K562 (cell line): Measurements from ENCODE around the gene PICK1. TPM values are rescaled to one million over a fixed set of nuclear protein-coding genes. Genes with fewer than 3 reads are reported as not detected.
A peak's percentile ranks its signal among the peaks of the same experiment; 100 is the strongest.

ENCODE experiments used
- ATAC-seq: fragments of 200-7000 bp; cut with Tn5 transposase; 3 replicates; pipeline ENCODE4 v1.9.1; 2020; ENCODE audit warnings: moderate library complexity
- BruUV-seq: library from RNA; stranded (reverse); fragments of 400-500 nt; replicated peaks from 2 replicates; lab custom pipeline; 2021; lab: Mats Ljungman, UMichigan
- CTCF ChIA-PET: fragments of 300-600 bp; formaldehyde crosslinking; extraction: SDS; loops from one replicate; lab custom pipeline; 2021; ENCODE audit warnings: low intra/inter-chr PET ratio; lab: Yijun Ruan, JAX
- POLR2A ChIA-PET: fragments of 300-600, 350-650 bp; sonication (Branson Sonifier 250); formaldehyde crosslinking; extraction: SDS; loops from one replicate; lab custom pipeline; 2021; ENCODE audit warnings: antibody characterized with exemption, inconsistent platforms; lab: Yijun Ruan, JAX
- DNase-seq, 4 experiments: peaks; one replicate each; pipeline versions ENCODE4 v3.0.0 to v3.0.0-alpha.2; 2011 to 2018; ENCODE audit warnings: low spot score in 3 of 4, mixed read lengths in 3 of 4; ENCODE audit errors: extremely low read depth in 1 of 4
- FAIRE-seq: peaks from 2 replicates; lab custom pipeline; 2011; peaks lifted over from hg19 to GRCh38; lab: Jason Lieb, UNC
- H2AFZ ChIP-seq: 2 replicates; pipeline ENCODE4 v1.6.0; 2011; ENCODE audit warnings: low read depth, low read length, control low read depth, inconsistent platforms
- H3K27ac ChIP-seq: fragments of 200-600 bp; 3 replicates; pipeline ENCODE4 v1.8.0; 2011; ENCODE audit warnings: low read depth, mild to moderate bottlenecking, control low read depth, inconsistent platforms, low read length, moderate library complexity, mixed read lengths; ENCODE audit errors: extremely low read depth
- H3K27me3 ChIP-seq, 2 experiments: fragments of 300-600 bp in 1 of 2; 2 replicates in 1 of 2; 3 replicates in 1 of 2; pipeline versions ENCODE4 v1.6.0 to v1.8.0; 2011; ENCODE audit warnings: inconsistent platforms in 2 of 2, low read length in 2 of 2, mild to moderate bottlenecking in 1 of 2, mixed read lengths in 1 of 2, moderate library complexity in 1 of 2; ENCODE audit not compliant: control insufficient read depth in 2 of 2, insufficient read depth in 2 of 2
- H3K36me3 ChIP-seq: fragments of 300-600 bp; 3 replicates; pipeline ENCODE4 v1.8.0; 2011; ENCODE audit warnings: mild to moderate bottlenecking, low read length, inconsistent platforms; ENCODE audit not compliant: control insufficient read depth, insufficient read depth
- H3K4me1 ChIP-seq, 2 experiments: fragments of 200-600 bp in 1 of 2; replicated peaks in 1 of 2; 2 replicates in 1 of 2; 3 replicates in 1 of 2; pipeline versions ENCODE4 v1.5.1 to v1.8.0; 2011; ENCODE audit warnings: inconsistent platforms in 2 of 2, low read length in 2 of 2, mild to moderate bottlenecking in 1 of 2, mixed read lengths in 1 of 2, moderate library complexity in 1 of 2; ENCODE audit not compliant: control insufficient read depth in 2 of 2, insufficient read depth in 2 of 2
- H3K4me2 ChIP-seq: 2 replicates; pipeline ENCODE4 v1.6.1; 2011; ENCODE audit warnings: low read length, control low read depth, inconsistent platforms, mixed read lengths; ENCODE audit not compliant: insufficient read depth
- H3K4me3 ChIP-seq: fragments of 200-600 bp; sonication (generic), shearing (Covaris generic); 2 replicates; pipeline ENCODE4 v1.5.1; 2016; ENCODE audit warnings: control low read depth, inconsistent platforms
- H3K79me2 ChIP-seq: fragments of 200-600 bp; 3 replicates; pipeline ENCODE4 v1.8.0; 2011; ENCODE audit warnings: low read length, inconsistent platforms; ENCODE audit not compliant: control insufficient read depth, insufficient read depth
- H3K9ac ChIP-seq, 2 experiments: 2 replicates each; pipeline versions ENCODE4 v1.6.0 to v1.6.1; 2011; ENCODE audit warnings: low read depth in 2 of 2, low read length in 2 of 2, control low read depth in 1 of 2, inconsistent platforms in 1 of 2, mild to moderate bottlenecking in 1 of 2, mixed read lengths in 1 of 2; ENCODE audit not compliant: insufficient read depth in 1 of 2
- H3K9me1 ChIP-seq: one replicate; pipeline ENCODE4 v1.6.0; 2011; ENCODE audit warnings: inconsistent platforms, mild to moderate bottlenecking, low read length, moderate library complexity; ENCODE audit not compliant: control insufficient read depth, insufficient read depth
- H3K9me3 ChIP-seq: replicated peaks from 2 replicates; pipeline ENCODE4 v1.5.1; 2011; ENCODE audit warnings: low read depth, low read length, inconsistent platforms; ENCODE audit not compliant: control insufficient read depth, insufficient read depth
- H4K20me1 ChIP-seq: replicated peaks from 2 replicates; pipeline ENCODE4 v1.6.1; 2011; ENCODE audit warnings: low read length, inconsistent platforms, mixed read lengths; ENCODE audit not compliant: control insufficient read depth, insufficient read depth
- BCOR ChIP-seq: fragments of 450-650 bp; IDR thresholded peaks from 2 replicates; pipeline ENCODE4 v1.6.1; 2016
- EGR1 ChIP-seq: fragments of 450-650 bp; conservative IDR thresholded peaks from 2 replicates; pipeline ENCODE4 v1.6.1; 2017; ENCODE audit warnings: mild to moderate bottlenecking
- RBM25 ChIP-seq: fragments of 200-400 bp; formaldehyde crosslinking; IDR thresholded peaks from 2 replicates; pipeline ENCODE4 v1.6.1; 2018; ENCODE audit warnings: low read length, low read depth, moderate library complexity; ENCODE audit not compliant: severe bottlenecking
- RBM39 ChIP-seq: fragments of 200-400 bp; formaldehyde crosslinking; optimal IDR thresholded peaks from 2 replicates; pipeline ENCODE3; 2018; ENCODE audit warnings: low read depth, low read length
- WGBS: fragments of 100-300 bp; shearing (Covaris generic); methylation state at CpG from one replicate; pipeline ENCODE4 v1.1.6; 2016; ENCODE audit warnings: low coverage, mixed read lengths; ENCODE audit not compliant: insufficient coverage; ENCODE audit errors: missing lambda C conversion rate; 5-methylcytosine and 5-hydroxymethylcytosine counted together
- in situ Hi-C: fragments of 300-500 bp; cut with MboI; formaldehyde crosslinking; loops from 4 replicates; pipeline ENCODE4 v1.15.0; 2018; ENCODE audit warnings: inconsistent platforms, mixed read lengths
- intact Hi-C: fragments of 100-400 bp; cut with micrococcal nuclease; formaldehyde crosslinking; loops from 2 replicates; pipeline ENCODE4 v1.14.2; 2022
- polyA plus RNA-seq, 8 experiments: library from polyadenylated mRNA; depleted of rRNA in 4 of 8; stranded (reverse) in 5 of 8; unstranded in 3 of 8; fragments of >200 nt; fragmentation: Nextera tagmentation in 2 of 8; fragmentation: Illumina TruSeq in 1 of 8; extraction: Ambion mirVana in 2 of 8; extraction: Trizol in 1 of 8; gene quantifications; 2 replicates each; pipeline versions ENCODE4 v1.2.1 to v1.2.3, GENCODE V29; 2011 to 2014; ENCODE audit warnings: inconsistent platforms in 1 of 8, missing spikeins in 1 of 8
- total RNA-seq, 7 experiments: library from RNA; depleted of rRNA in 6 of 7; stranded (reverse); fragments of >200 nt in 6 of 7; fragmentation: Illumina TruSeq in 2 of 7; extraction: Trizol in 2 of 7; gene quantifications; 2 replicates each; pipeline versions ENCODE4 v1.2.1 to v1.2.3, GENCODE V29; 2011 to 2021; ENCODE audit warnings: low replicate concordance in 1 of 7
- TF ChIP-seq, protein P1 (sequence below): sonication (generic); formaldehyde crosslinking; IDR thresholded peaks from 2 replicates; pipeline ENCODE4 v1.8.0; 2022; ENCODE audit warnings: mild to moderate bottlenecking, missing genetic modification reagents, borderline replicate concordance

PICK1 gene
- total and polyA plus RNA-seq, 9 of the 15 experiments (the other 6 are each of a cell fraction or from before 2014, with no cell fraction given): 0.06 to 11.0 (median 7.9) TPM; not detected in 1

DNA sequence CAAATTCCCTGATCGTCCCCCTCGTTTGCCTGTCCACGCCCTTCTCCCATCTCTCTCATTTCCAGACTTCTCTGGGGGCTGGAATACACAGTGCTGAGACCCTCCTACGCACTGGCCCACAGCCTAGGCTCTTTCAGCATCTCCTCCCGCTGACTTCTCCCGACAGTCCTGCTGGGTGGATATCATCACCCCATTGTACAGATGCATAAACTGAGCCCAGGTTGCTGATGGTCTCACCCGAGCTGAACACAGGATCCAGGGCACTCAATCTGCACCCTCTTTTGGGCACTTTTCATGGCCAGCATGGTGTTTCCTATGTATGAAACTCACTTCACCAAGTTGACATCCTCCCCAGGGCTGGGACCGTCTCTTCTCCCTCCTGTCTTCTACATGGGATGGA lies 31.7 kb upstream of the PICK1 start:
- H2AFZ ChIP-seq: no peak overlapping the region
- H3K4me3 ChIP-seq: no peak overlapping the region
- ChIA-PET CTCF (no interaction called here), POLR2A (no interaction called here)
- H3K27ac ChIP-seq: no peak overlapping the region
- H3K9ac ChIP-seq: no peak overlapping the region
- H3K9me3 ChIP-seq: no peaks in the 10 kb centered on the region
- in situ Hi-C loops: no loop called here
- intact Hi-C loops: loop anchor here (10.0 kb wide), 1 partner anchor 71 kb away; the partner anchor contains the start of genes C22orf23 and POLR2F
- H3K79me2 ChIP-seq: no peaks in the 10 kb centered on the region
- FAIRE-seq (no peak), DNase-seq (no peak), ATAC-seq (no peak)
- H3K4me2 ChIP-seq: no peak overlapping the region
- H3K27me3 ChIP-seq: no peaks in the 10 kb centered on the region; a peak in 1 of 5 replicates
- no peaks in the 10 kb centered on the region for H3K36me3 ChIP-seq
- no peaks in the 10 kb centered on the region for H4K20me1 ChIP-seq
- H3K4me1 ChIP-seq: peaks cover 4 to 7% of the 10 kb centered on the region in 2 experiments; a peak in 3 of 5 replicates
- TF ChIP-seq BCOR (peak; percentile 65), RBM25 (peak; percentile 71), RBM39 (no peak)
- TF ChIP-seq, all 486 proteins: peak for 2
- no TSS peak for BruUV-seq
- H3K9me1 ChIP-seq: no peaks in the 10 kb centered on the region
- 22% methylated on average over 7 of the region's 8 CpGs for WGBS

DNA sequence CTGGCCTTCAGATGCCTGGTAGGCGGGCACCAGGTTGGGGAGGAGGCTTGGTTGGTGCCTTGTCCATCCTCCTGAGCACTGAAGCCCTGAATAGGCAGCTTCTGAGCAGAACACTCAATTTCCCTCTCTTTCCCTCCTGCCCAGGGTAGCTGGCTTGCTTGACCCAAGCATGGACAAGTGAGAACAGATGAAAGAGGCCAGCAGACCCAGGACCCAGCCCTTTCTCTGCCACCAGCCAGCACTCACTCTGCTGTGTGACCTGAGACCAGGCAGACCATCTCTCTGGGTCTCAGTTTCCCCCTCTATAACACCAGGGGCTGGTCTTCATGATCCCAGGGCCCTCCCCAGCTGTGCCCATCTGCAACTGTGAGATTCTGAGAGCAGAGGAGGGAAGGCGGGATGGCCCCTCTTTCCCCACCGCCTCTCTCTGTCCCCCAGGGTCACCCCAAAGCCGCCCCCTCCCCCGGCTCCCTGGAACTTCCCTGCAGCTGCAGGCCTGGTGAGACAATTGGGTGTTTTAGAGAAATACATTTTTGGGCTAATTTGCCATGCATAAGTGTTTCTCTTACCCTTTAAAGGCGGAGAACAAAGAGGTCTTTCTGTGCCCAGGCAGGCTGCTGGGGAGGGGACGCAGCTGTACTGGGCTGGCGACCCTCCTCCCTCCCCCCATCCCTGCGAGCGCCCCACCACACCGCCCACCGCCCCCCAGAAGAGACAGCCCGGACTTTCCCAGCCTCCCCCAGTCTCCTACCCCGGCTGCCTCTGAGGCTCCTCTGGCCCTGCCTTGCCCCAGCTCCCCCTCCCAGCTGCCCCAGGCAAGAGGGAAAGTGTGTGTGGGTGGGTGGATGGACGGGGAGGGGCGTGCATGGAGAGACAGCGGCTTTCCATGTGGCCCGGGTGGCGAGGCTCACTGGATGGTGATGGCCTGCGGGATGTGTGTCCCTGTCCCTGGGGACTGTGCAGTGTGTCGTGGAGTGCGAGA lies 30.8 kb upstream of the PICK1 start:
- no peak for FAIRE-seq
- no TSS peak for BruUV-seq
- no peak for DNase-seq
- ATAC-seq: no peak
- in situ Hi-C loops: no loop called here
- Histone ChIP-seq H3K36me3 (no peaks in the 10 kb centered on the region), H4K20me1 (no peaks in the 10 kb centered on the region), H3K9me3 (no peaks in the 10 kb centered on the region), H3K4me1 (peaks cover 6 to 14% of the 10 kb centered on the region in 2 experiments; a peak in 3 of 5 replicates), H3K9me1 (no peaks in the 10 kb centered on the region), H2AFZ (no peak overlapping the region), H3K9ac (0 out of 4 replicates have a peak overlapping the region, but pooled peaks of 1 of the 2 experiments have one; percentile 52)
- intact Hi-C loops: loop anchor here (10.0 kb wide), 1 partner anchor 72 kb away; the partner anchor contains the start of genes C22orf23 and POLR2F
- CTCF ChIA-PET: no interaction called here
- TF ChIP-seq, protein P1, sequence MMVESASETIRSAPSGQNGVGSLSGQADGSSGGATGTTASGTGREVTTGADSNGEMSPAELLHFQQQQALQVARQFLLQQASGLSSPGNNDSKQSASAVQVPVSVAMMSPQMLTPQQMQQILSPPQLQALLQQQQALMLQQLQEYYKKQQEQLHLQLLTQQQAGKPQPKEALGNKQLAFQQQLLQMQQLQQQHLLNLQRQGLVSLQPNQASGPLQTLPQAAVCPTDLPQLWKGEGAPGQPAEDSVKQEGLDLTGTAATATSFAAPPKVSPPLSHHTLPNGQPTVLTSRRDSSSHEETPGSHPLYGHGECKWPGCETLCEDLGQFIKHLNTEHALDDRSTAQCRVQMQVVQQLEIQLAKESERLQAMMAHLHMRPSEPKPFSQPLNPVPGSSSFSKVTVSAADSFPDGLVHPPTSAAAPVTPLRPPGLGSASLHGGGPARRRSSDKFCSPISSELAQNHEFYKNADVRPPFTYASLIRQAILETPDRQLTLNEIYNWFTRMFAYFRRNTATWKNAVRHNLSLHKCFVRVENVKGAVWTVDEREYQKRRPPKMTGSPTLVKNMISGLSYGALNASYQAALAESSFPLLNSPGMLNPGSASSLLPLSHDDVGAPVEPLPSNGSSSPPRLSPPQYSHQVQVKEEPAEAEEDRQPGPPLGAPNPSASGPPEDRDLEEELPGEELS (CRISPR knock-in tag): no peak
- TF ChIP-seq EGR1: peak; percentile 31; the same call in 1 of the 2 replicates
- TF ChIP-seq, all 486 proteins: peak for 1
- 28% methylated on average over 11 of the region's 22 CpGs for WGBS
- no peaks in the 10 kb centered on the region; a peak in 1 of 5 replicates for H3K27me3 ChIP-seq
- no peaks in the 10 kb centered on the region for H3K79me2 ChIP-seq
- H3K4me3 ChIP-seq: no peak overlapping the region
- no peak overlapping the region for H3K4me2 ChIP-seq
- POLR2A ChIA-PET: no interaction called here
- no peak overlapping the region for H3K27ac ChIP-seq
